Amygdala (tissue), 56 donors: ENCODE data around the gene SPON2.

Experiments
- DNase-seq, 56 donors: peaks; one replicate each; lab custom pipeline; 2025; lab: John Stamatoyannopoulos, UW

SPON2 gene

GRCh38 chr4:1172228-1172851 is at the start of gene SPON2:
Gene SPON2, minus strand, starts transcription at chr4:1172583.
- DNase-seq = no peak

GRCh38 chr4:1221155-1221870 is 48.9 kb upstream of the SPON2 start:
- DNase-seq = no peak

- DNase-seq = no peak
Measured at GRCh38 chr4:1220566-1220965, 48.2 kb upstream of the SPON2 start.

- no peak for DNase-seq
Measured at GRCh38 chr4:1219566-1219950, 47.2 kb upstream of the SPON2 start.

- DNase-seq = no peak
Measured at GRCh38 chr4:1218634-1219565, 46.5 kb upstream of the SPON2 start.

- DNase-seq = no peak
Measured at GRCh38 chr4:1217366-1217765, 45.0 kb upstream of the SPON2 start.

GRCh38 chr4:1216869-1217294 is 44.5 kb upstream of the SPON2 start:
- peak in 5 of 56 donors; percentile 17 to 25 (median 21) for DNase-seq

- DNase-seq = no peak
Measured at GRCh38 chr4:1216076-1216614, 43.8 kb upstream of the SPON2 start.

- DNase-seq = no peak
Measured at GRCh38 chr4:1215141-1216075, 43.0 kb upstream of the SPON2 start.

GRCh38 chr4:1214101-1215095 is 42.0 kb upstream of the SPON2 start:
- no peak for DNase-seq

GRCh38 chr4:1213336-1213995 is 41.1 kb upstream of the SPON2 start:
- DNase-seq = no peak

GRCh38 chr4:1212546-1213335 is 40.4 kb upstream of the SPON2 start:
- no peak for DNase-seq

GRCh38 chr4:1211891-1212545 is 39.6 kb upstream of the SPON2 start:
- DNase-seq = peak in 26 of 56 donors; percentile 6 to 75 (median 44)

- no peak for DNase-seq
Measured at GRCh38 chr4:1211371-1211770, 39.0 kb upstream of the SPON2 start.

- DNase-seq = no peak
Measured at GRCh38 chr4:1210971-1211370, 38.6 kb upstream of the SPON2 start.

- no peak for DNase-seq
Measured at GRCh38 chr4:1210241-1210841, 38.0 kb upstream of the SPON2 start.
